Body of pancreas (tissue), 4 donors: ENCODE results near the gene FXYD3. TPM values are rescaled to one million over a fixed set of nuclear protein-coding genes. Genes with fewer than 3 reads are reported as not detected.
"Not testable (repeated sequence)": the region's sequence is repeated elsewhere in the genome, so short reads cannot be mapped to it uniquely, and the experiment has no call there.

ENCODE experiments used
- ATAC-seq: fragments of 150-250 bp; one replicate; pipeline ENCODE4 v1.9.1; 2016
- DNase-seq, 4 donors: peaks; one replicate each; pipeline ENCODE4 v3.0.0-alpha.2; 2019
- H3K27ac ChIP-seq, 4 donors: fragments of 200-600 bp; sonication (generic); 1 replicate in 3 of 4; 2 replicates in 1 of 4; pipeline versions ENCODE4 v1.5.1 to v1.6.1; 2016 to 2019; ENCODE audit warnings: mild to moderate bottlenecking in 1 of 4, mixed read lengths in 1 of 4, moderate library complexity in 1 of 4
- H3K27me3 ChIP-seq, 2 donors: fragments of 200-600 bp; sonication (generic); one replicate each; pipeline ENCODE4 v1.6.0; 2016; ENCODE audit warnings: mild to moderate bottlenecking in 1 of 2
- H3K36me3 ChIP-seq, 2 donors: fragments of 200-600 bp; sonication (generic); replicated peaks in 1 of 2; 2 replicates each; pipeline ENCODE4 v1.5.1; 2016; ENCODE audit warnings: low read depth in 2 of 2; ENCODE audit not compliant: insufficient read depth in 1 of 2
- H3K4me1 ChIP-seq: fragments of 200-600 bp; sonication (generic); one replicate; pipeline ENCODE4 v1.6.0; 2016
- H3K4me3 ChIP-seq, 2 donors: fragments of 200-600 bp; sonication (generic); 1 replicate in 1 of 2; 2 replicates in 1 of 2; pipeline ENCODE4 v1.5.1; 2016 to 2019
- H3K9me3 ChIP-seq, 3 donors: fragments of 200-600 bp; sonication (generic); 1 replicate in 2 of 3; 2 replicates in 1 of 3; pipeline ENCODE4 v1.5.1; 2016
- POLR2A ChIP-seq, 3 donors: fragments of 450-650 bp; IDR thresholded peaks; one replicate each; pipeline ENCODE4 v1.6.1; 2016; ENCODE audit warnings: antibody characterized with exemption in 3 of 3, mild to moderate bottlenecking in 2 of 3
- WGBS, 2 donors: methylation state at CpG; one replicate each; pipeline ENCODE4 v1.1.5; 2017; 5-methylcytosine and 5-hydroxymethylcytosine counted together
- intact Hi-C: fragments of 100-400 bp; cut with DNase I; formaldehyde crosslinking; loops from one replicate; pipeline ENCODE4 v1.15.1; 2023
- total RNA-seq, 2 donors: library from RNA; depleted of rRNA; stranded (reverse); fragments of >200 nt; gene quantifications; one replicate each; pipeline ENCODE4 v1.1.0, GENCODE V29; 2016
- TF ChIP-seq, protein P1 (sequence below), 7 experiments: fragments of 450-650 bp in 4 of 7; fragments of 200-600 bp in 3 of 7; sonication (generic) in 3 of 7; IDR thresholded peaks; one replicate each; pipeline ENCODE4 v1.5.1; 2016 to 2019; ENCODE audit warnings: antibody characterized with exemption in 7 of 7

Gene FXYD3
- total RNA-seq, 2 donors from 2014 or later: 13.5 to 51.6 TPM

DNA sequence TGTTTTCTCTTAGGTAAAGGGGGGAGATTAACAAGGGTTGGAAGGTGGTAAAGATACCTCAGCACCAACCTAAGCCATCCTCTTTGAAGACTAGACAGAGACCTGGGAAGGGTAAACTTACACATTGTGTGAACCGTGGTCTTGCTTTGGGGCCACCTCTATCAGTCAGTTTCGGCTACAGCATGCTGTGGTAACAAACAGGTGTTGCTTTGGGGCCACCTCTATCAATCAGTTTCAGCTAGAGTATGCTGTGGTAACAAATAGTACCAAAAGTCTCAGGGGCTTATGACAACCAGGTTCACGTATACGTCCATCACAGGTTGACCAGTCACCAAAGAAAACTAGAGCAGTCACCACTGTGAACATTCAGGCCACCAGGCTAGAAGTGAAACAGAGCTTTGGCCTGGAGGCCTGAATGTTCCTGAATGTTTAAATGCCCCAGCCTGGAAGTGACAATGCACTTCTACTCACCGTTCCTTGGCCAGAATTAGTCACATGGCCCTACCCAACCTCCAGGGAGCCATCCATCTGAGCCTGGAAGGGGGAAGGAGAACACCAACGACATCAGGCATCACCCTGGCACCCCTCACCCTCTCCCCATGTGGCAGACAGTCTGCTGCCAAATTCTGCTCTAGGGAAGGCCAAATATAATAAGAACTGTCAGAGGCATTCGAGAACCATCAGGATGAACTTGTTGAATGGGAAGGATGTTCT, 31.3 kb downstream of the FXYD3 start:
- 79 to 80% methylated on average over 7 of the region's 7 CpGs for WGBS, 2 donors
- ATAC-seq: no peak
- H3K27ac ChIP-seq: no peak overlapping the region
- H3K4me3 ChIP-seq: no peak overlapping the region
- H3K9me3 ChIP-seq: no peaks in the 10 kb centered on the region
- intact Hi-C loops: loop anchor here (10.0 kb wide), 1 partner anchor 98 kb away; the partner anchor contains the start of gene LSR
- H3K36me3 ChIP-seq: no peaks in the 10 kb centered on the region
- H3K4me1 ChIP-seq: peaks cover 10% of the 10 kb centered on the region
- TF ChIP-seq POLR2A (IDR thresholded peaks at IDR 0.05): no peak
- TF ChIP-seq, protein P1, sequence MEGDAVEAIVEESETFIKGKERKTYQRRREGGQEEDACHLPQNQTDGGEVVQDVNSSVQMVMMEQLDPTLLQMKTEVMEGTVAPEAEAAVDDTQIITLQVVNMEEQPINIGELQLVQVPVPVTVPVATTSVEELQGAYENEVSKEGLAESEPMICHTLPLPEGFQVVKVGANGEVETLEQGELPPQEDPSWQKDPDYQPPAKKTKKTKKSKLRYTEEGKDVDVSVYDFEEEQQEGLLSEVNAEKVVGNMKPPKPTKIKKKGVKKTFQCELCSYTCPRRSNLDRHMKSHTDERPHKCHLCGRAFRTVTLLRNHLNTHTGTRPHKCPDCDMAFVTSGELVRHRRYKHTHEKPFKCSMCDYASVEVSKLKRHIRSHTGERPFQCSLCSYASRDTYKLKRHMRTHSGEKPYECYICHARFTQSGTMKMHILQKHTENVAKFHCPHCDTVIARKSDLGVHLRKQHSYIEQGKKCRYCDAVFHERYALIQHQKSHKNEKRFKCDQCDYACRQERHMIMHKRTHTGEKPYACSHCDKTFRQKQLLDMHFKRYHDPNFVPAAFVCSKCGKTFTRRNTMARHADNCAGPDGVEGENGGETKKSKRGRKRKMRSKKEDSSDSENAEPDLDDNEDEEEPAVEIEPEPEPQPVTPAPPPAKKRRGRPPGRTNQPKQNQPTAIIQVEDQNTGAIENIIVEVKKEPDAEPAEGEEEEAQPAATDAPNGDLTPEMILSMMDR (IDR thresholded peaks at IDR 0.05): no peak
- no peaks in the 10 kb centered on the region for H3K27me3 ChIP-seq
- DNase-seq: no peak

DNA sequence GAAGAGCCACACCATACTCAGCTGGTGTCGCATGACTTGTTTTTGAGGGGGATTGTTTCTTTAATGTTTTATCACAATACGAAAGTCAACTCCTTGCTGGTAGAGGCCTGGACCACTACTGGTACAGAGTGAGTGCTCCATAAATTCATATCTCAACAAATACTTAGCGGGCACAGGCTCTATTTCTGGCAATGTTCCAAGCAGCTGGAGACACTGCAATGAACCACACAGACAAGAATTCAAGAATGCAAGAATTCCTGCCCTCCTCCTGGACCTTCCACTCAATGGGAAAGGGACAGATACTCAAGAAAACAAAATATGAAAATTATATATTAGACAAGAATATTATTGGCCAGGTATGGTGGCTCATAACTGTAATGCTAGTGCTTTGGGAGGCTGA, 33.8 kb downstream of the FXYD3 start:
- 82 to 83% methylated on average over 3 of the region's 3 CpGs for WGBS, 2 donors
- intact Hi-C loops: loop anchor here (10.0 kb wide), 1 partner anchor 95 kb away; the partner anchor contains the start of gene LSR
- no peak for ATAC-seq
- Histone ChIP-seq H3K4me1 (peaks cover 10% of the 10 kb centered on the region), H3K27ac (no peak overlapping the region), H3K27me3 (peaks cover 0 to 13% of the 10 kb centered on the region in 2 donors), H3K9me3 (no peaks in the 10 kb centered on the region), H3K36me3 (no peaks in the 10 kb centered on the region), H3K4me3 (no peak overlapping the region)
- no peak for DNase-seq
- no peak for TF ChIP-seq POLR2A (IDR thresholded peaks at IDR 0.05)
- TF ChIP-seq, protein P1 (IDR thresholded peaks at IDR 0.05): no peak

DNA sequence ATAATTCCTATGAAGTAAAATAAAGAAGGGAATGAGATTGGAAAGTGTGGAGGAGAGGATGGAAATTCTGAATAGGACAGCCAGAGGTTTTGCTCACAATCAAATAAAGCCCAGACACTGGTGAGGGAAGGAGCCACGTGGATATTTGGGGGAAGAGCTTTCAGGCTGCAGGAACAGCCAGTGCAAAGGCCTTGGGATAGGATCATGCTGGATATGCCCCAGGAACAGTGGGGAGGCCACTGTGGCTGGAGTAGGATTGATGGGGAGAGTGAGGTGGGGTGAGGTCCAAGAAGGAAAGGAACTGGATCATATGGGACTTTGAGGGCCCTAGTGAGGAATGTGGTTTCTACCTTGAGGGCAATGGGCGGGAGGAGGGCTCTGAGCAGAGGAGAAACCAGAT, 34.8 kb downstream of the FXYD3 start:
- ATAC-seq: no peak
- 49 to 53% methylated on average over 2 of the region's 2 CpGs for WGBS, 2 donors

DNA sequence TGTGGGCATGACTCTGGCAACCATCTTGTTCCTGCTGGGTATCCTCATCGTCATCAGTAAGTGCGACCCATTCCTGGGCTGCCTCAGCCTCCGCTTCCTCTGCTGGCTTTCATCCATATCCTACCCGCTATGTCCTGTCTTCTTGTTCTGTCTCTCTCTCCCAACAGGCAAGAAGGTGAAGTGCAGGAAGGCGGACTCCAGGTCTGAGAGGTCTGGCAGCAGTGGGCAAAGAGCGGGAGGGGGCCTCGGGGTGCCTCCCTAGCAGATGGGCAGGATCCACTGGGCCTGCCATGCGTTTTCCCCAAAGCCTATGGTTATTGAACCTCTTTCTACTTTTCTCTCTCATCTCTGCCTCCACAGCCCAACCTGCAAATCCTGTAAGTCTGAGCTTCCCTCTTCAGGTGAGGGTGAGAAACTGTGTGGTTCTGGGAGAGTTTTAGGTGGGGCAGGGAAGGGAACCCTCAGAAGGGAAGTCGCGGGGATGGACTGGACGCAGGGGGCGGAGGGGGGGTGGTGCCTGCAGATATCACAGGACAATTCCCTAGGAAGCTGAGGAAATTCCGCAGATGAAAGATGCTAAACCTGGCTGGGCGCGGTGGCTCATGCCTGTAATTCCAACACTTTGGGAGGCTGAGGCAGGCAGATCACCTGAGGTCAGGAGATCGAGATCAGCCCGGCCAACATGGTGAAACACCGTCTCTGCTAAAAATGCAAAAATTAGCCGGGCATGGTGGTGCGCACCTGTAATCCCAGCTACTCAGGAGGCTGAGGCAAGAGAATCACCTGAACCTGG, 35.8 kb downstream of the FXYD3 start:
- Histone ChIP-seq H3K4me1 (peaks cover 18% of the 10 kb centered on the region), H3K9me3 (no peaks in the 10 kb centered on the region), H3K27me3 (peaks cover 0 to 20% of the 10 kb centered on the region in 2 donors), H3K4me3 (no peak overlapping the region), H3K27ac (no peak overlapping the region), H3K36me3 (no peaks in the 10 kb centered on the region)
- DNase-seq (no peak), ATAC-seq (no peak)
- TF ChIP-seq, protein P1 (IDR thresholded peaks at IDR 0.05): no peak
- no peak for TF ChIP-seq POLR2A (IDR thresholded peaks at IDR 0.05)
- intact Hi-C loops: no loop called here
- WGBS, 2 donors: 58 to 77% methylated on average over 19 to 20 of the region's 20 CpGs

More for the DNA sequence above, 34.8 kb downstream of the FXYD3 start:
- no peak overlapping the region for H3K4me3 ChIP-seq
- H3K36me3 ChIP-seq: no peaks in the 10 kb centered on the region
- DNase-seq: no peak
- no peak overlapping the region for H3K27ac ChIP-seq
- intact Hi-C loops: no loop called here
- H3K4me1 ChIP-seq: peaks cover 18% of the 10 kb centered on the region
- peaks cover 0 to 20% of the 10 kb centered on the region in 2 donors for H3K27me3 ChIP-seq
- H3K9me3 ChIP-seq: no peaks in the 10 kb centered on the region
- TF ChIP-seq, protein P1 (IDR thresholded peaks at IDR 0.05): no peak
- TF ChIP-seq POLR2A (IDR thresholded peaks at IDR 0.05): no peak

DNA sequence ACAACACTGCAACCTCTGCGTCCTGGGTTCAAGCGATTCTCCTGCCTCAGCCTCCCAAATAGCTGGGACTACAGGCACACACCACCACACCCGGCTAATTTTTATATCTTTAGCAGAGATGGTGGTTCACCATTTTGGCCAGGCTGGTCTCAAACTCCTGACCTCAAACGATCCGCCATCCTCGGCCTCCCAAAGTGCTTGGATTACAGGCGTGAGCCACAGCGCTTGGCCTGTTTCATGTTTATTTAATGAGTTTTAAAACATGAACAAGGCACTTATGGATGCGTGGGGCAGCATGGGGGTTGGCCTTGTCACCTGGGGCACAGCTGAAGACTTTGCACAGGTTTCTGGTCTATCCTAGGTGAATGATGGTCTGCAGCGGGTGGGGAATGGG, 37.5 kb downstream of the FXYD3 start:
- H3K27ac ChIP-seq, H3K4me3 ChIP-seq, intact Hi-C loops, H3K9me3 ChIP-seq, DNase-seq, H3K36me3 ChIP-seq, ATAC-seq: not testable (repeated sequence)
- Histone ChIP-seq H3K4me1 (peaks cover 18% of the 10 kb centered on the region), H3K27me3 (peaks cover 0 to 20% of the 10 kb centered on the region in 2 donors)
- WGBS, 2 donors: 55 to 57% methylated on average over 10 of the region's 10 CpGs
